Left lung (tissue), 10 donors: Measurements from ENCODE around the gene C1orf174. TPM values are rescaled to one million over a fixed set of nuclear protein-coding genes. Genes with fewer than 3 reads are reported as not detected.

Source experiments
- ATAC-seq: fragments of 200-7000 bp; cut with Tn5 transposase; one replicate; pipeline ENCODE4 v1.9.1; 2020; ENCODE audit warnings: moderate library complexity
- DNase-seq, 4 donors: peaks; one replicate each; pipeline ENCODE4 v3.0.0-alpha.2; 2013 to 2020
- H3K27ac ChIP-seq, 2 donors: fragments of 200-600 bp; sonication (generic) in 1 of 2; one replicate each; pipeline versions ENCODE4 v1.5.0 to v1.8.0; 2020 to 2021
- H3K27me3 ChIP-seq, 2 donors: fragments of 200-600 bp; sonication (generic) in 1 of 2; one replicate each; pipeline versions ENCODE4 v1.5.0 to v1.8.0; 2020 to 2021
- H3K36me3 ChIP-seq, 2 donors: fragments of 200-600 bp; sonication (generic) in 1 of 2; one replicate each; pipeline versions ENCODE4 v1.5.0 to v1.8.0; 2020 to 2021
- H3K4me1 ChIP-seq, 2 donors: fragments of 200-600 bp; one replicate each; pipeline ENCODE4 v1.8.0; 2021
- H3K4me3 ChIP-seq, 2 donors: fragments of 200-600 bp; sonication (generic) in 1 of 2; one replicate each; pipeline versions ENCODE4 v1.5.0 to v1.8.0; 2020 to 2021; ENCODE audit warnings: mild to moderate bottlenecking in 1 of 2
- H3K9me3 ChIP-seq, 2 donors: fragments of 200-600 bp; sonication (generic) in 1 of 2; one replicate each; pipeline versions ENCODE4 v1.5.0 to v1.8.0; 2020 to 2021
- CTCF ChIP-seq, 2 donors: fragments of 200-600 bp; sonication (generic) in 1 of 2; IDR thresholded peaks; one replicate each; pipeline versions ENCODE4 v1.5.0 to v1.8.0; 2021; ENCODE audit warnings: antibody characterized with exemption in 2 of 2
- intact Hi-C, 2 donors: fragments of 100-400 bp; cut with DNase I; formaldehyde crosslinking; loops; one replicate each; pipeline versions ENCODE4 v1.11.2 to v1.14.2; 2022
- polyA plus RNA-seq, 6 donors: library from polyadenylated mRNA; unstranded; fragments of 120-200 nt; gene quantifications; one replicate each; pipeline ENCODE4 v1.2.1, GENCODE V29; 2013; ENCODE audit not compliant: insufficient read length in 6 of 6
- total RNA-seq, 2 donors: library from RNA; stranded (reverse); fragmentation: NEBNext Ultra II Directional; extraction: Animal tissue kit (Norgen Biotek cat#: 25700); gene quantifications; one replicate each; pipeline ENCODE4 v1.2.1, GENCODE V29; 2021
- donor health status: DM: no; HTN: yes; CAD: no.
- donor health status: DM: no; HTN: no; CAD: no.

Gene C1orf174
- total and polyA plus RNA-seq, 8 donors: 19.3 to 29.5 (median 24.7) TPM

GRCh38 chr1:3852091-3852490 lies 48.0 kb downstream of the C1orf174 start:
- no peaks in the 10 kb centered on the region for H3K9me3 ChIP-seq
- DNase-seq (no peak), ATAC-seq (no peak)
- no peaks in the 10 kb centered on the region for H3K27me3 ChIP-seq
- H3K36me3 ChIP-seq: peaks cover 0 to 49% of the 10 kb centered on the region in 2 donors
- TF ChIP-seq CTCF (IDR thresholded peaks at IDR 0.05): no peak
- H3K4me3 ChIP-seq: no peak overlapping the region
- peaks cover 10 to 16% of the 10 kb centered on the region in 2 donors for H3K4me1 ChIP-seq
- intact Hi-C loops: no loop called here
- H3K27ac ChIP-seq: no peak overlapping the region

- ATAC-seq: no peak
- no peaks in the 10 kb centered on the region for H3K27me3 ChIP-seq
- TF ChIP-seq CTCF (IDR thresholded peaks at IDR 0.05): no peak
- no peak for DNase-seq
- no peak overlapping the region for H3K27ac ChIP-seq
- intact Hi-C loops: no loop called here
- peaks cover 9 to 14% of the 10 kb centered on the region in 2 donors for H3K4me1 ChIP-seq
- H3K4me3 ChIP-seq: no peak overlapping the region
- H3K36me3 ChIP-seq: peaks cover 0 to 57% of the 10 kb centered on the region in 2 donors
- no peaks in the 10 kb centered on the region for H3K9me3 ChIP-seq
Measured at GRCh38 chr1:3851292-3851691, 48.8 kb downstream of the C1orf174 start.

GRCh38 chr1:3850857-3851256 lies 49.2 kb downstream of the C1orf174 start:
- Histone ChIP-seq H3K4me1 (peaks cover 5 to 9% of the 10 kb centered on the region in 2 donors), H3K27ac (no peak overlapping the region), H3K9me3 (no peaks in the 10 kb centered on the region), H3K27me3 (no peaks in the 10 kb centered on the region), H3K4me3 (no peak overlapping the region), H3K36me3 (peaks cover 0 to 60% of the 10 kb centered on the region in 2 donors)
- ATAC-seq: no peak
- TF ChIP-seq CTCF (IDR thresholded peaks at IDR 0.05): no peak
- intact Hi-C loops: no loop called here
- no peak for DNase-seq

- no peak for ATAC-seq
- DNase-seq: no peak
- Histone ChIP-seq H3K4me1 (no peaks in the 10 kb centered on the region), H3K27me3 (no peaks in the 10 kb centered on the region), H3K36me3 (peaks cover 0 to 92% of the 10 kb centered on the region in 2 donors), H3K4me3 (no peak overlapping the region), H3K27ac (no peak overlapping the region), H3K9me3 (no peaks in the 10 kb centered on the region)
- TF ChIP-seq CTCF (IDR thresholded peaks at IDR 0.05): no peak
- intact Hi-C loops: no loop called here
Measured at GRCh38 chr1:3847081-3847480, 53.0 kb downstream of the C1orf174 start.

- no peaks in the 10 kb centered on the region for H3K4me1 ChIP-seq
- no peak overlapping the region for H3K4me3 ChIP-seq
- TF ChIP-seq CTCF (IDR thresholded peaks at IDR 0.05): no peak
- no peak for DNase-seq
- H3K36me3 ChIP-seq: peaks cover 0 to 92% of the 10 kb centered on the region in 2 donors
- no peaks in the 10 kb centered on the region for H3K27me3 ChIP-seq
- H3K27ac ChIP-seq: no peak overlapping the region
- no peak for ATAC-seq
- intact Hi-C loops: no loop called here
- no peaks in the 10 kb centered on the region for H3K9me3 ChIP-seq
Measured at GRCh38 chr1:3846541-3846940, 53.5 kb downstream of the C1orf174 start.
